Jurkat, Clone E6-1 (cell line): ENCODE measurements around the gene NRARP.

Source experiments
- DNase-seq: peaks from one replicate; pipeline ENCODE4 v3.0.0-alpha.2; 2011; ENCODE audit warnings: low read depth, low spot score
- H3K4me3 ChIP-seq: 2 replicates; pipeline ENCODE4 v1.5.1; 2011; ENCODE audit warnings: mild to moderate bottlenecking, low read length, control low read depth, moderate library complexity

NRARP gene

GRCh38 chr9:137280474-137281344, 21.4 kb downstream of the NRARP start:
- no peak for DNase-seq
- no peak overlapping the region for H3K4me3 ChIP-seq

- H3K4me3 ChIP-seq, result no peak overlapping the region
- DNase-seq, result no peak
These were observed 22.2 kb downstream of the NRARP start for GRCh38 chr9:137279741-137280473.

- no peak for DNase-seq
- H3K4me3 ChIP-seq, result no peak overlapping the region
These were observed 23.1 kb downstream of the NRARP start for GRCh38 chr9:137278721-137279711.

- no peak overlapping the region for H3K4me3 ChIP-seq
- no peak for DNase-seq
These were observed 23.9 kb downstream of the NRARP start for GRCh38 chr9:137278061-137278701.

- H3K4me3 ChIP-seq, result no peak within 1 kb of the TSS
- no peak for DNase-seq
These were observed 24.6 kb downstream of the NRARP start, which contains the start of gene TOR4A for GRCh38 chr9:137277329-137278041. TOR4A (plus strand) TSS chr9:137277726; CDS start chr9:137278690, 964 bp downstream.

GRCh38 chr9:137276473-137277328, 25.4 kb downstream of the NRARP start:
- H3K4me3 ChIP-seq, result no peak overlapping the region
- no peak for DNase-seq

- no peak overlapping the region for H3K4me3 ChIP-seq
- no peak for DNase-seq
These were observed 26.2 kb downstream of the NRARP start for GRCh38 chr9:137275588-137276472.

GRCh38 chr9:137275203-137275587, 26.9 kb downstream of the NRARP start:
- no peak overlapping the region for H3K4me3 ChIP-seq
- DNase-seq, result no peak

GRCh38 chr9:137273611-137274320, 28.3 kb downstream of the NRARP start:
- DNase-seq, result no peak
- no peak overlapping the region for H3K4me3 ChIP-seq

GRCh38 chr9:137273095-137273490, 29.0 kb downstream of the NRARP start:
- no peak for DNase-seq
- H3K4me3 ChIP-seq, result no peak overlapping the region

- no peak overlapping the region for H3K4me3 ChIP-seq
- DNase-seq, result no peak
These were observed 29.6 kb downstream of the NRARP start for GRCh38 chr9:137272241-137273094.

GRCh38 chr9:137271696-137272076, 30.4 kb downstream of the NRARP start:
- H3K4me3 ChIP-seq, result no peak overlapping the region
- no peak for DNase-seq

GRCh38 chr9:137270929-137271695, 31.0 kb downstream of the NRARP start:
- no peak overlapping the region for H3K4me3 ChIP-seq
- DNase-seq, result peak; percentile 93

- DNase-seq, result no peak
- H3K4me3 ChIP-seq, result no peak overlapping the region
These were observed 32.8 kb downstream of the NRARP start for GRCh38 chr9:137269231-137269772.
